Neuronal stem cell (in vitro differentiated cells): Measurements from ENCODE around the gene AFAP1.

Experiments
- DNase-seq: peaks from one replicate; pipeline ENCODE4 v3.0.0-alpha.2; 2013; ENCODE audit warnings: low spot score
- H2AFZ ChIP-seq: one replicate; pipeline ENCODE4 v1.6.1; 2013; ENCODE audit warnings: mild to moderate bottlenecking, low read length, inconsistent platforms
- H2AK5ac ChIP-seq: 2 replicates; pipeline ENCODE4 v1.6.1; 2013; ENCODE audit warnings: low read depth, mild to moderate bottlenecking, inconsistent platforms, low read length, moderate library complexity, mixed read lengths
- H2BK120ac ChIP-seq: 2 replicates; pipeline ENCODE4 v1.6.1; 2013; ENCODE audit warnings: low read depth, mild to moderate bottlenecking, inconsistent platforms, low read length, moderate library complexity, mixed read lengths
- H2BK12ac ChIP-seq: one replicate; pipeline ENCODE4 v1.6.1; 2013; ENCODE audit warnings: low read length, inconsistent platforms
- H2BK15ac ChIP-seq: 2 replicates; pipeline ENCODE4 v1.6.1; 2013; ENCODE audit warnings: mild to moderate bottlenecking, low read length, inconsistent platforms, mixed read lengths
- H2BK5ac ChIP-seq: one replicate; pipeline ENCODE4 v1.6.1; 2013; ENCODE audit warnings: inconsistent platforms, mild to moderate bottlenecking, low read length, moderate library complexity
- H3K14ac ChIP-seq: one replicate; pipeline ENCODE4 v1.6.1; 2013; ENCODE audit warnings: low read length, inconsistent platforms
- H3K18ac ChIP-seq: 2 replicates; pipeline ENCODE4 v1.6.1; 2013; ENCODE audit warnings: low read length, inconsistent platforms
- H3K23ac ChIP-seq: 2 replicates; pipeline ENCODE4 v1.6.1; 2013; ENCODE audit warnings: low read depth, mild to moderate bottlenecking, mixed read lengths, low read length, inconsistent platforms; ENCODE audit not compliant: poor library complexity
- H3K27ac ChIP-seq: replicated peaks from 3 replicates; pipeline ENCODE4 v1.5.1; 2013; ENCODE audit warnings: low read length, inconsistent platforms
- H3K27me3 ChIP-seq, 3 experiments: 2 replicates each; pipeline ENCODE4 v1.6.1; 2013; ENCODE audit warnings: low read length in 3 of 3, mild to moderate bottlenecking in 2 of 3, inconsistent platforms in 1 of 3, low read depth in 1 of 3, mixed read lengths in 1 of 3, moderate library complexity in 1 of 3; ENCODE audit not compliant: control insufficient read depth in 3 of 3, insufficient read depth in 3 of 3
- H3K36me3 ChIP-seq, 2 donors: replicated peaks in 1 of 2; 2 replicates each; pipeline ENCODE4 v1.6.1; 2013; ENCODE audit warnings: low read length in 2 of 2; ENCODE audit not compliant: control insufficient read depth in 2 of 2, insufficient read depth in 2 of 2
- H3K4ac ChIP-seq: 2 replicates; pipeline ENCODE4 v1.6.1; 2013; ENCODE audit warnings: inconsistent platforms, mild to moderate bottlenecking, low read length, moderate library complexity
- H3K4me1 ChIP-seq, 2 donors: 1 replicate in 1 of 2; 2 replicates in 1 of 2; pipeline ENCODE4 v1.6.1; 2013; ENCODE audit warnings: low read length in 2 of 2, low read depth in 1 of 2; ENCODE audit not compliant: control insufficient read depth in 2 of 2, insufficient read depth in 1 of 2
- H3K4me2 ChIP-seq: one replicate; pipeline ENCODE4 v1.6.1; 2013; ENCODE audit warnings: mild to moderate bottlenecking, low read length, inconsistent platforms; ENCODE audit not compliant: insufficient read depth, poor library complexity, severe bottlenecking
- H3K4me3 ChIP-seq, 2 donors: 2 replicates each; pipeline ENCODE4 v1.5.1; 2013; ENCODE audit warnings: low read length in 2 of 2, mild to moderate bottlenecking in 2 of 2, inconsistent platforms in 1 of 2, moderate library complexity in 1 of 2
- H3K79me1 ChIP-seq: one replicate; pipeline ENCODE4 v1.6.1; 2013; ENCODE audit warnings: low read depth, mild to moderate bottlenecking, inconsistent platforms, low read length, moderate library complexity
- H3K9ac ChIP-seq: one replicate; pipeline ENCODE4 v1.6.1; 2013; ENCODE audit warnings: mild to moderate bottlenecking, low read depth, low read length, inconsistent platforms; ENCODE audit not compliant: poor library complexity
- H3K9me3 ChIP-seq, 2 donors: replicated peaks in 1 of 2; 2 replicates each; pipeline versions ENCODE3 to v1.6.1; 2013; ENCODE audit warnings: low read length in 2 of 2, mild to moderate bottlenecking in 2 of 2, inconsistent platforms in 1 of 2, low read depth in 1 of 2, mixed read lengths in 1 of 2, moderate library complexity in 1 of 2; ENCODE audit not compliant: control insufficient read depth in 2 of 2, insufficient read depth in 1 of 2
- H4K8ac ChIP-seq: one replicate; pipeline ENCODE4 v1.6.1; 2013; ENCODE audit warnings: low read depth, mild to moderate bottlenecking, inconsistent platforms, low read length, moderate library complexity
- H4K91ac ChIP-seq: one replicate; pipeline ENCODE4 v1.6.1; 2013; ENCODE audit warnings: low read length, low read depth, mild to moderate bottlenecking, inconsistent platforms; ENCODE audit not compliant: poor library complexity
- WGBS, 2 donors: extraction: QIAGEN DNeasy Blood & Tissue Kit; methylation state at CpG; one replicate each; pipeline ENCODE4 v1.1.7; 2013; ENCODE audit warnings: missing lambda C conversion rate in 2 of 2, mixed read lengths in 1 of 2; ENCODE audit not compliant: insufficient read length in 2 of 2, insufficient replicate concordance in 1 of 2; ENCODE audit errors: extremely low coverage in 2 of 2; 5-methylcytosine and 5-hydroxymethylcytosine counted together

Gene AFAP1

DNA sequence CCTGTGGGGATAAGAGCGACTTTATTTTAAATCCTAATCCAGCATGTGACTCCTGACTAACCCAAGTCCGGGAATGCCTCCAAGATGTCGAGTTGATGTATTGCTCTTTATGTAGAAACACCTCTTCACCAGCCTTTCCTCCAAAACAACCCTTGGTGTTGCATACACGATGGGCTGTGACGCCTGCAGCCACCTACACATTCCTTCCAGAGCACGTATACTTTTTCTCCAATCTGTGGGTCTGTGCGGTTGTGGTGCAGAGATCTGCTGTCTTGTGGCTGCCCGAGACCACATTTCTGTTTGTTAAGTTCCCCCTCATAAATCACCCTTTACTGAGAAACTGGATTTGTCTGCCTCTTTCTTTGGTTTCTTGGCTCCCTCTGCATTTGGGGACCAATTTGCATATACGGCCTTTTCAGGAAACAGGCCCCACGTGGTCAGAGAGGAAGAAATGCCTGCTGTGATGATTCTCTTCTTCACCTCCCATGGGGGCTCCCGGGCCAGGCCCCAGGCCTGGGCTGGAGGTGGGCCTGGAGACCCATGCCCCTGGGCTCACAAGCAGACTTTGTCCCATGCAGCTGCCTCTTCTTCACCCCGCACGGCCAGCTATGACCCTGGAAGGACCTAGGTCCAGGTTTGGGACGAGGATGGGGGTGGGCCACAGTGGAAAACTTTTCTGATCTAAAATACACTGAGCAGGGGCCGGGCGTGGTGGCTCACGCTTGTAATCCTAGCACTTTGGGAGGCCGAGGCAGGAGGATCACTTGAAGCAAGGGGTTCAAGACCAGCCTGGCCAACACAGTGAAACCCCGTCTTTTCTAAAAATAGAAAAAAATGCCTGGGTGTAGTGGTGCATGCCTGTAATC is 21.4 kb upstream of the AFAP1 start:
- Histone ChIP-seq H3K4me1 (peaks cover 6% of the 10 kb centered on the region in 2 donors), H3K79me1 (no peaks in the 10 kb centered on the region), H3K4ac (no peak overlapping the region), H4K8ac (no peak overlapping the region), H3K27me3 (peaks cover 0 to 8% (median 0%) of the 10 kb centered on the region in 3 experiments), H2BK15ac (no peak overlapping the region), H2BK12ac (no peak overlapping the region), H3K18ac (peak overlapping the region; percentile 40), H3K27ac (no peak overlapping the region), H3K4me2 (no peak overlapping the region), H3K36me3 (no peaks in the 10 kb centered on the region), H3K23ac (no peak overlapping the region), H3K4me3 (no peak overlapping the region), H3K9ac (no peak overlapping the region), H2BK120ac (no peak overlapping the region), H2AK5ac (no peak overlapping the region), H3K14ac (no peak overlapping the region), H2AFZ (peak overlapping the region; percentile 78), H2BK5ac (no peak overlapping the region), H3K9me3 (no peaks in the 10 kb centered on the region), H4K91ac (no peak overlapping the region)
- no peak for DNase-seq
- WGBS, 2 donors: no CpG with 5 or more reads among the region's 19 CpGs

DNA sequence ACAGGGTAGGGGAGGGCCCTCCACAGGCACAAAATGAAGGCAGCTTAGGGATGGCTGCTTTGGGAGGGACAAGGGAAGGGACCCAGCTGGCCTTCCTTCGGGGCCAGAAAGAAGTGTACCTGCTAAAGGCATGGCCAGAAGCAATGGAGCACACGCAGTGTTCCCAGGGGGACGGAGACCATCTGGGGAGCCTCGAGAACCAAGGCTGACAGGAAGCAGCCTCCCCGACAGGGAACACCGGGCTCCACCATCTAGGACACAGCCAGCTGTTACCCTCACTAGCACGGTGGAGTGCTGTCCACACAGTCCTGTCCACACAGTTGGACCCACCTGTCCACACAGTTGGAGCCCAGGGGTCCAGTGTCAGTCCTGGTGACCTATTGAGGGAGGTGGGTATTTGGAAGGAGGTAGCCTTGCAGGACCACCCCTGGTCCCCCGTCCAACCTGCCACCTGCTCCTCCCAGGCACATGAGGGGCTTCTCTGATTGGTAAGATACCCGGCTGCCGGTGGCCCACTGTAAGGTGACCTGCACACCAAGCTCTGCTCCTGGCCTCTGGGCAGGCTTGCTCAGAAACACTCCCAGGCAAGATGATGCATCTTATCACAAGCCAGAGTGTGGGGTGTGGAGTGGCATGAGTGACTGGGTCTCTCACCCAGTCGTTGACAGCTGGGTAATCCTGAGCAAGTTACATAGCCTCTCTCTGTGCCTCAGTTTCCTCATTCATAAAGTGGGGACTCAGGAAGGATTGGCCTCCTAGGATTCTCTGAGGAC is 20.5 kb upstream of the AFAP1 start:
- Histone ChIP-seq H2BK5ac (no peak overlapping the region), H3K4ac (no peak overlapping the region), H3K79me1 (no peaks in the 10 kb centered on the region), H4K8ac (no peak overlapping the region), H3K27ac (no peak overlapping the region), H2AK5ac (peak overlapping the region; percentile 65), H3K4me2 (no peak overlapping the region), H2AFZ (no peak overlapping the region), H3K4me1 (peaks cover 6% of the 10 kb centered on the region in 2 donors), H3K9me3 (no peaks in the 10 kb centered on the region), H3K14ac (no peak overlapping the region), H3K18ac (peak overlapping the region; percentile 48), H3K23ac (no peak overlapping the region), H2BK12ac (no peak overlapping the region), H2BK120ac (no peak overlapping the region), H3K4me3 (no peak overlapping the region), H4K91ac (no peak overlapping the region), H2BK15ac (peak overlapping the region; percentile 89), H3K27me3 (peaks cover 0 to 7% (median 0%) of the 10 kb centered on the region in 3 experiments), H3K9ac (no peak overlapping the region), H3K36me3 (no peaks in the 10 kb centered on the region)
- WGBS, 2 donors: no CpG with 5 or more reads among the region's 11 CpGs
- no peak for DNase-seq

DNA sequence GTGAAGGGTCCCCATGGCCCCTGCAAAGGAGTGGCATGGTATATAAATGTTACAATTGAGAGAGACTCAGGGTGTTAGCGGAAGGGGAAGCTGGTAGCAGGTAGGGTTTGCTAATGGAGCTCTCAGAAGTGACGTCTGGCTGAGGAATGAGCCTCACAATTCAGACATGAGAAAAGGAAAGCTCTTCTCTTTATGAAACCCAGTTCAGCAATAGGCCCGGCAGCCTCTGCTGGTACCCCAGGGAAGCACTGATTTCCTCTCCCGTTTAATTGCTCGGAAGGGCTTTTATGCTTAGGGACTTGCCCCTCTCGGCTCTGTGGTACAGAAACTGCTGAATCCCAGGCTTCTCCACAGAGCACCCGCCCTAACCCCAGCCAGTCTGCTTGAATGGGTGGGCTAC is 19.4 kb upstream of the AFAP1 start:
- Histone ChIP-seq H3K9me3 (no peaks in the 10 kb centered on the region), H3K9ac (no peak overlapping the region), H3K23ac (no peak overlapping the region), H3K27ac (no peak overlapping the region), H2BK5ac (no peak overlapping the region), H2AFZ (no peak overlapping the region), H3K27me3 (no peaks in the 10 kb centered on the region), H3K18ac (no peak overlapping the region), H2AK5ac (no peak overlapping the region), H3K4me2 (no peak overlapping the region), H2BK15ac (peak overlapping the region; percentile 47), H2BK12ac (no peak overlapping the region), H4K91ac (no peak overlapping the region), H2BK120ac (no peak overlapping the region), H3K36me3 (no peaks in the 10 kb centered on the region), H3K4me3 (no peak overlapping the region), H3K4me1 (peaks cover 6% of the 10 kb centered on the region in 2 donors), H4K8ac (no peak overlapping the region), H3K79me1 (no peaks in the 10 kb centered on the region), H3K14ac (no peak overlapping the region), H3K4ac (no peak overlapping the region)
- no peak for DNase-seq
- no CpG with 5 or more reads among the region's 7 CpGs for WGBS, 2 donors
